IPS DF 6.9 (cell line): ENCODE results near the gene ANAPC13.

Source experiments
- DNase-seq: peaks from one replicate; pipeline ENCODE4 v3.0.0-alpha.2; 2013; ENCODE audit warnings: low read depth, low spot score
- H3K27ac ChIP-seq: one replicate; pipeline ENCODE4 v1.5.1; 2013; ENCODE audit warnings: low read length, control low read depth
- H3K27me3 ChIP-seq: 2 replicates; pipeline ENCODE4 v1.6.1; 2013; ENCODE audit warnings: mild to moderate bottlenecking, low read length; ENCODE audit not compliant: control insufficient read depth, insufficient read depth
- H3K36me3 ChIP-seq: 2 replicates; pipeline ENCODE4 v1.6.1; 2013; ENCODE audit warnings: low read length; ENCODE audit not compliant: control insufficient read depth, insufficient read depth
- H3K4me1 ChIP-seq: 2 replicates; pipeline ENCODE4 v1.6.1; 2013; ENCODE audit warnings: low read length; ENCODE audit not compliant: control insufficient read depth, insufficient read depth
- H3K4me3 ChIP-seq: 2 replicates; pipeline ENCODE4 v1.5.1; 2013; ENCODE audit warnings: mild to moderate bottlenecking, low read length
- H3K9me3 ChIP-seq: 2 replicates; pipeline ENCODE4 v1.6.1; 2013; ENCODE audit warnings: low read length, inconsistent platforms; ENCODE audit not compliant: control insufficient read depth, insufficient read depth
- WGBS: extraction: QIAGEN DNeasy Blood & Tissue Kit; methylation state at CpG from one replicate; pipeline ENCODE4 v1.1.7; 2013; ENCODE audit warnings: mixed read lengths, missing lambda C conversion rate; ENCODE audit not compliant: insufficient read length, insufficient coverage; 5-methylcytosine and 5-hydroxymethylcytosine counted together

ANAPC13 gene

GRCh38 chr3:134471521-134472193 lies 14.1 kb downstream of the ANAPC13 start:
- Histone ChIP-seq H3K27ac (no peak overlapping the region), H3K4me1 (peaks cover 2% of the 10 kb centered on the region; the same call in 1 of the 2 replicates), H3K27me3 (no peaks in the 10 kb centered on the region), H3K36me3 (no peaks in the 10 kb centered on the region), H3K9me3 (no peaks in the 10 kb centered on the region), H3K4me3 (no peak overlapping the region)
- WGBS = no CpG with 5 or more reads among the region's 8 CpGs
- DNase-seq = no peak

DNA sequence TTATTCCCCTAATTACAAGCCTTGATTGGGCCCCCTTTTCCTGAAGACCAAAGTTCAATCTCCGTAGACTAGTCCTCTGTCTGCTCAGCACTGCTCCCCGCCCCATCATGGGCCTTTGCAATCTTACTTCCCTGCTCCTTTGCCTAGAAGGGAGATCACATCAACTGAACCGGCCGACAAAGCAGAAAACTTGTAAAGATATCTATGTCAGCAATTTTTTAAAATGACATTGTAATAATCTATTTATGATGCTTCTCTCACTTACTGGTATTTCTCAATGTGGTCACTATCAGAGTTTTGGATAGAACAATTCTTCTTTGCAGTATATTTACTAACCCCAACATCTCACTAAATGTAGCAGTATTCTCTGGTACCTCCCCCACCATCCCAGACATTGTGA lies 17.3 kb downstream of the ANAPC13 start:
- Histone ChIP-seq H3K4me1 (peaks cover 5% of the 10 kb centered on the region; the same call in 1 of the 2 replicates), H3K4me3 (no peak overlapping the region), H3K27ac (no peak overlapping the region), H3K36me3 (no peaks in the 10 kb centered on the region), H3K27me3 (no peaks in the 10 kb centered on the region), H3K9me3 (no peaks in the 10 kb centered on the region)
- WGBS = no CpG with 5 or more reads among the region's 4 CpGs
- DNase-seq = no peak

DNA sequence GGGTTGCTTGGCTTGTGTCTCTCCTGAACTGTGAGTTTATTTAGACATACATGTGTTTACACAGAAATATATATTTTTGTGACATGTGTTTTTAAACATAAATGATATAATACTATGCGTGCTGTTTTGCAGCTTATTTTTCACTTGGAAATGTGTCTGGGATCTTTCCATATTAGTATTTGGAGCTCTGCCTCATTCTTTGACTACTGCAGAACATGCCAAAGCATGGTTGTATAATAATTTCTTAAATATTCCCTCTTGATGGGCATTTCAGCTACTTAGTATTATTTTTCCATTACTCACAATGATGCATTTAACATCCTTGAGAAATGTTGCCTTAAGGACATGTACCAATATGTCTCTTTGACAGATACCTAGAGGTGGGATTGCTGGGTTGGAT lies 19.5 kb downstream of the ANAPC13 start:
- Histone ChIP-seq H3K27ac (no peak overlapping the region), H3K4me3 (no peak overlapping the region), H3K36me3 (no peaks in the 10 kb centered on the region), H3K4me1 (peaks cover 5% of the 10 kb centered on the region; the same call in 1 of the 2 replicates), H3K9me3 (no peaks in the 10 kb centered on the region), H3K27me3 (no peaks in the 10 kb centered on the region)
- WGBS = no CpG with 5 or more reads among the region's 1 CpG
- DNase-seq = no peak

DNA sequence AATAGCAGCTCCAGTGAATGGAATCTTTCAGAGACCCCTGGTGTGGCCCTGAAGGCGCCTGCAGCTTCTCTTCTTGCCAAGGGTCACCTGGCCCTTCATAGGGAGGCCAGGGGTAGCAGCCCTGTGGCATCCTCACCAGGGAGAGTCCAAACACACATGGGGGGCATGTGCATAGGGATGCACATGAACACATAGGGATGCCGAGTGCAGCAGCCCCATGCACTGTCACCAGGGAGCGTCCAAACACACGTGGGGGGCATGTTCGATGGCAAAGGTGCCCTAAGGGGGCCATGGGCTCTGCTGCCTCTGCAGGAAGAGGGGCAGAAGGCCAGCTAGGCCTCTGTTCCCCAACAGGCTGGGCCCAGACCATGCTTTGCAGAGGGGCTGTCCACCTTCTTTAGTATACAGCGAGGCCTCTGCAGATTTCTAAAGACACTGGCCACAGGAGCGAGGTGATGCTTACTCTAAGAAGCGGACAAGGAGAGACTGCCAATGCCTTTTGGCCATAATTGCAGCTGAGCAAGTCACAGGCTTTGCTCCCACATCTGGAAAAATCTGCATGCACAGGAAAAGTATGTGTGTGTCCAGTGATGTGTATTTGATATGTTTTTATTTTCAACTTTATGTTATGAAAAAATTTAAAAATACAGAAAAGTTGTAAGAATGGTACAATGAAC lies 21.0 kb downstream of the ANAPC13 start:
- DNase-seq = no peak
- H3K27me3 ChIP-seq = no peaks in the 10 kb centered on the region
- H3K4me1 ChIP-seq = peaks cover 5% of the 10 kb centered on the region; the same call in 1 of the 2 replicates
- H3K36me3 ChIP-seq = no peaks in the 10 kb centered on the region
- no peak overlapping the region for H3K27ac ChIP-seq
- WGBS = no CpG with 5 or more reads among the region's 8 CpGs
- no peaks in the 10 kb centered on the region for H3K9me3 ChIP-seq
- H3K4me3 ChIP-seq = no peak overlapping the region

GRCh38 chr3:134464064-134464688 lies 21.6 kb downstream of the ANAPC13 start:
- Histone ChIP-seq H3K27ac (no peak overlapping the region), H3K36me3 (no peaks in the 10 kb centered on the region), H3K4me1 (peaks cover 5% of the 10 kb centered on the region; the same call in 1 of the 2 replicates), H3K27me3 (no peaks in the 10 kb centered on the region), H3K4me3 (no peak overlapping the region), H3K9me3 (no peaks in the 10 kb centered on the region)
- peak; percentile 77 for DNase-seq
- WGBS = no CpG with 5 or more reads among the region's 13 CpGs

- no peak for DNase-seq
- no peaks in the 10 kb centered on the region for H3K27me3 ChIP-seq
- no peak overlapping the region for H3K27ac ChIP-seq
- no CpG with 5 or more reads among the region's 4 CpGs for WGBS
- H3K4me3 ChIP-seq = no peak overlapping the region
- no peaks in the 10 kb centered on the region for H3K36me3 ChIP-seq
- H3K9me3 ChIP-seq = no peaks in the 10 kb centered on the region
- peaks cover 5% of the 10 kb centered on the region; the same call in 1 of the 2 replicates for H3K4me1 ChIP-seq
Measured at GRCh38 chr3:134463676-134464063, 22.1 kb downstream of the ANAPC13 start.

GRCh38 chr3:134462331-134462941 lies 23.3 kb downstream of the ANAPC13 start:
- DNase-seq = no peak
- Histone ChIP-seq H3K27me3 (no peaks in the 10 kb centered on the region), H3K9me3 (no peaks in the 10 kb centered on the region), H3K27ac (no peak overlapping the region), H3K4me1 (peaks cover 5% of the 10 kb centered on the region; the same call in 1 of the 2 replicates), H3K36me3 (no peaks in the 10 kb centered on the region), H3K4me3 (no peak overlapping the region)
- WGBS = no CpG with 5 or more reads among the region's 5 CpGs

DNA sequence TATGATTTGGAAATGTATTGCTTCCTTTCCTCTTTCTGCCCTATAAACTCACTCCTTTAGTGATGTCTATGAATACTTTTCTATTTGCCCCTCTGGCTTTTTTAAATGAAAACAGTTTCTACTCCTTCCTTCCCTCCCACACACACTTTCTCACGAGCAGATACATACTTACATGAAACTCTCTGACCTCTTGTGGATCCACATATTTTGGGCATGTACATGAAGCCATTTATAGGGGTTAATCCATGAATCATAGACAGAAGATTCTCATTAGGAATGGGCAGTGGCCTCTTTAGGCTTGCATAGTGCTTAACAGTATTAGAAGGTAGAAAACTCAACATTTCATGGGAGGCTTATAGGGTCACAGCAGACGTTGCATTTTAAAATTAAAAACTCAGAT lies 24.8 kb downstream of the ANAPC13 start:
- no peak overlapping the region for H3K27ac ChIP-seq
- DNase-seq = no peak
- no peaks in the 10 kb centered on the region for H3K36me3 ChIP-seq
- H3K4me3 ChIP-seq = no peak overlapping the region
- no peaks in the 10 kb centered on the region for H3K27me3 ChIP-seq
- peaks cover 5% of the 10 kb centered on the region; the same call in 1 of the 2 replicates for H3K4me1 ChIP-seq
- H3K9me3 ChIP-seq = no peaks in the 10 kb centered on the region
- WGBS = no CpG with 5 or more reads among the region's 2 CpGs

DNA sequence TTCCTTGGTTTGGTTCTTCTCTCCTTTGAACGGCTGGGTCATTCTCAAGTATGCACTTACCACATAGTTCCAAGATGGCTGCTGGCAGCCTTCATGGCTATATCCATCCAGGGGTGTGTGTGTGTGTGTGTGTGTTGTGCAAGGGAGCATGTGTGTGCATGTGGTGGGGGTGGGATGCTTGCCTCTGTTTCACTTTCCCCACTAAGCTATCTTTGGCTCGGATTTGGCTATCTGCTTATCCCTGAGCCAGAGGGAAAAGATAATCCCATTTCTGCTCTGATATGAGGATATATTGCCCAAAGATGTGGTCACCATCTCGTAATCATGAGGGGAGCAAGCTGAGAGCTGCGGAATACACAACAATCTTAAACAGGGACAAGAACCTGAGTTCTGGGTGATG lies 26.2 kb downstream of the ANAPC13 start:
- Histone ChIP-seq H3K27me3 (no peaks in the 10 kb centered on the region), H3K4me3 (no peak overlapping the region), H3K36me3 (no peaks in the 10 kb centered on the region), H3K9me3 (no peaks in the 10 kb centered on the region), H3K4me1 (peaks cover 2% of the 10 kb centered on the region; the same call in 1 of the 2 replicates), H3K27ac (no peak overlapping the region)
- no peak for DNase-seq
- WGBS = no CpG with 5 or more reads among the region's 4 CpGs

GRCh38 chr3:134458406-134458945 lies 27.3 kb downstream of the ANAPC13 start:
- Histone ChIP-seq H3K9me3 (no peaks in the 10 kb centered on the region), H3K4me3 (no peak overlapping the region), H3K36me3 (no peaks in the 10 kb centered on the region), H3K27me3 (no peaks in the 10 kb centered on the region), H3K27ac (no peak overlapping the region), H3K4me1 (no peaks in the 10 kb centered on the region)
- no peak for DNase-seq
- no CpG with 5 or more reads among the region's 10 CpGs for WGBS
